Stimulated activated naive B cell treated with anti-CD40 and anti-IgM and Interleukin-4, amounts not matched to agents 10 μg/mL and 1 μg/mL and 100 μg/mL, for 72 hours (primary cell): ENCODE data around the gene XIRP2.

Experiments used
- ATAC-seq, 2 donors: fragments of 150-1000 bp; cut with Tn5 transposase; replicated peaks; 2 replicates each; pipeline ENCODE4 v1.10.0; 2021; ENCODE audit warnings: moderate library complexity in 1 of 2
- DNase-seq: peaks from one replicate; pipeline ENCODE4 v3.0.0; 2021
- H3K27ac Mint-ChIP-seq: one replicate; pipeline ENCODE4 v1.8.0; 2022; ENCODE audit warnings: mild to moderate bottlenecking, mixed read lengths
- H3K27me3 Mint-ChIP-seq, 2 donors: one replicate each; pipeline ENCODE4 v1.8.0; 2022; ENCODE audit warnings: mixed read lengths in 2 of 2
- H3K36me3 Mint-ChIP-seq, 2 donors: one replicate each; pipeline ENCODE4 v1.8.0; 2022; ENCODE audit warnings: mixed read lengths in 2 of 2, mild to moderate bottlenecking in 1 of 2
- H3K4me1 Mint-ChIP-seq, 2 donors: one replicate each; pipeline ENCODE4 v1.8.0; 2022; ENCODE audit warnings: mixed read lengths in 2 of 2, mild to moderate bottlenecking in 1 of 2
- H3K4me3 Mint-ChIP-seq, 2 donors: one replicate each; pipeline ENCODE4 v1.8.0; 2022; ENCODE audit warnings: mild to moderate bottlenecking in 2 of 2, mixed read lengths in 2 of 2, moderate library complexity in 1 of 2
- H3K9me3 Mint-ChIP-seq, 2 donors: one replicate each; pipeline ENCODE4 v1.8.0; 2022; ENCODE audit warnings: mixed read lengths in 2 of 2, mild to moderate bottlenecking in 1 of 2

Gene XIRP2

GRCh38 chr2:166888180-166888579, at the start of gene XIRP2:
Gene XIRP2 (plus strand): TSS chr2:166888480. CDS start chr2:166903483, 15,003 bp downstream.
- Mint-ChIP-seq H3K27ac (no peak within 1 kb of the TSS), H3K9me3 (peaks cover 0 to 2% of the 10 kb centered on the region in 2 donors), H3K27me3 (no peaks in the 10 kb centered on the region), H3K36me3 (no peaks in the 10 kb centered on the region), H3K4me3 (no peak within 1 kb of the TSS), H3K4me1 (no peaks in the 10 kb centered on the region)
- no peak for DNase-seq
- no peak for ATAC-seq

GRCh38 chr2:166841152-166841551, 47.1 kb upstream of the XIRP2 start:
- Mint-ChIP-seq H3K9me3 (no peaks in the 10 kb centered on the region), H3K27ac (no peak overlapping the region), H3K4me1 (no peaks in the 10 kb centered on the region), H3K27me3 (no peaks in the 10 kb centered on the region), H3K36me3 (no peaks in the 10 kb centered on the region), H3K4me3 (no peak overlapping the region)
- ATAC-seq (no peak), DNase-seq (no peak)

- H3K36me3 Mint-ChIP-seq = no peaks in the 10 kb centered on the region
- DNase-seq = no peak
- no peaks in the 10 kb centered on the region for H3K9me3 Mint-ChIP-seq
- no peak overlapping the region for H3K27ac Mint-ChIP-seq
- no peaks in the 10 kb centered on the region for H3K27me3 Mint-ChIP-seq
- no peak overlapping the region for H3K4me3 Mint-ChIP-seq
- no peaks in the 10 kb centered on the region for H3K4me1 Mint-ChIP-seq
- ATAC-seq = no peak
These were observed 46.6 kb upstream of the XIRP2 start for GRCh38 chr2:166841679-166842078.

- Mint-ChIP-seq H3K36me3 (no peaks in the 10 kb centered on the region), H3K4me1 (no peaks in the 10 kb centered on the region), H3K4me3 (no peak overlapping the region), H3K27ac (no peak overlapping the region), H3K27me3 (no peaks in the 10 kb centered on the region), H3K9me3 (peaks cover 12 to 15% of the 10 kb centered on the region in 2 donors)
- DNase-seq = no peak
- no peak for ATAC-seq
These were observed 44.2 kb upstream of the XIRP2 start for GRCh38 chr2:166844111-166844510.

GRCh38 chr2:166862468-166863132, 25.7 kb upstream of the XIRP2 start:
- H3K4me1 Mint-ChIP-seq = no peaks in the 10 kb centered on the region
- ATAC-seq = no peak
- H3K27me3 Mint-ChIP-seq = no peaks in the 10 kb centered on the region

GRCh38 chr2:166867874-166868514, 20.3 kb upstream of the XIRP2 start:
- no peak overlapping the region for H3K27ac Mint-ChIP-seq
- no peaks in the 10 kb centered on the region for H3K27me3 Mint-ChIP-seq
- H3K4me3 Mint-ChIP-seq = no peak overlapping the region
- ATAC-seq = no peak
- DNase-seq = no peak
- H3K36me3 Mint-ChIP-seq = no peaks in the 10 kb centered on the region
- H3K4me1 Mint-ChIP-seq = no peaks in the 10 kb centered on the region
- H3K9me3 Mint-ChIP-seq = no peaks in the 10 kb centered on the region

More at GRCh38 chr2:166862468-166863132, 25.7 kb upstream of the XIRP2 start:
- DNase-seq = no peak
- no peak overlapping the region for H3K27ac Mint-ChIP-seq
- no peaks in the 10 kb centered on the region for H3K36me3 Mint-ChIP-seq
- no peaks in the 10 kb centered on the region for H3K9me3 Mint-ChIP-seq
- H3K4me3 Mint-ChIP-seq = no peak overlapping the region

GRCh38 chr2:166870346-166870745, 17.9 kb upstream of the XIRP2 start:
- ATAC-seq (no peak), DNase-seq (no peak)
- H3K9me3 Mint-ChIP-seq = no peaks in the 10 kb centered on the region
- H3K4me3 Mint-ChIP-seq = no peak overlapping the region
- H3K27me3 Mint-ChIP-seq = no peaks in the 10 kb centered on the region
- no peaks in the 10 kb centered on the region for H3K36me3 Mint-ChIP-seq
- H3K27ac Mint-ChIP-seq = no peak overlapping the region
- H3K4me1 Mint-ChIP-seq = no peaks in the 10 kb centered on the region

GRCh38 chr2:166881177-166881576, 7.1 kb upstream of the XIRP2 start:
- Mint-ChIP-seq H3K27ac (no peak overlapping the region), H3K27me3 (no peaks in the 10 kb centered on the region), H3K4me1 (peaks cover 0 to 5% of the 10 kb centered on the region in 2 donors), H3K9me3 (no peaks in the 10 kb centered on the region), H3K36me3 (no peaks in the 10 kb centered on the region), H3K4me3 (no peak overlapping the region)
- DNase-seq (no peak), ATAC-seq (no peak)

GRCh38 chr2:166882851-166883250, 5.4 kb upstream of the XIRP2 start:
- DNase-seq (no peak), ATAC-seq (no peak)
- H3K9me3 Mint-ChIP-seq = no peaks in the 10 kb centered on the region
- no peak overlapping the region for H3K27ac Mint-ChIP-seq
- H3K36me3 Mint-ChIP-seq = no peaks in the 10 kb centered on the region
- H3K4me1 Mint-ChIP-seq = peaks cover 0 to 5% of the 10 kb centered on the region in 2 donors
- H3K4me3 Mint-ChIP-seq = no peak overlapping the region
- no peaks in the 10 kb centered on the region for H3K27me3 Mint-ChIP-seq

GRCh38 chr2:166891727-166892126, 3.4 kb downstream of the XIRP2 start:
- no peak for DNase-seq
- peaks cover 0 to 2% of the 10 kb centered on the region in 2 donors for H3K9me3 Mint-ChIP-seq
- no peaks in the 10 kb centered on the region for H3K36me3 Mint-ChIP-seq
- H3K27ac Mint-ChIP-seq = no peak overlapping the region
- no peaks in the 10 kb centered on the region for H3K27me3 Mint-ChIP-seq
- H3K4me1 Mint-ChIP-seq = no peaks in the 10 kb centered on the region
- no peak overlapping the region for H3K4me3 Mint-ChIP-seq
- ATAC-seq = no peak

- no peak for DNase-seq
- ATAC-seq = no peak
- Mint-ChIP-seq H3K27ac (no peak overlapping the region), H3K4me1 (no peaks in the 10 kb centered on the region), H3K9me3 (peaks cover 0 to 2% of the 10 kb centered on the region in 2 donors), H3K4me3 (no peak overlapping the region), H3K36me3 (no peaks in the 10 kb centered on the region), H3K27me3 (no peaks in the 10 kb centered on the region)
These were observed 4.1 kb downstream of the XIRP2 start for GRCh38 chr2:166892397-166892796.

GRCh38 chr2:166895243-166895642, 7.0 kb downstream of the XIRP2 start:
- H3K36me3 Mint-ChIP-seq = no peaks in the 10 kb centered on the region
- no peaks in the 10 kb centered on the region for H3K9me3 Mint-ChIP-seq
- no peak for DNase-seq
- H3K27ac Mint-ChIP-seq = no peak overlapping the region
- no peak overlapping the region for H3K4me3 Mint-ChIP-seq
- H3K4me1 Mint-ChIP-seq = no peaks in the 10 kb centered on the region
- no peaks in the 10 kb centered on the region for H3K27me3 Mint-ChIP-seq
- no peak for ATAC-seq

- Mint-ChIP-seq H3K4me1 (no peaks in the 10 kb centered on the region), H3K4me3 (no peak overlapping the region), H3K27ac (no peak overlapping the region), H3K9me3 (no peaks in the 10 kb centered on the region), H3K27me3 (no peaks in the 10 kb centered on the region), H3K36me3 (no peaks in the 10 kb centered on the region)
- DNase-seq = no peak
- no peak for ATAC-seq
These were observed 9.4 kb downstream of the XIRP2 start for GRCh38 chr2:166897666-166898065.

- ATAC-seq (no peak), DNase-seq (no peak)
- Mint-ChIP-seq H3K36me3 (no peaks in the 10 kb centered on the region), H3K9me3 (no peaks in the 10 kb centered on the region), H3K4me3 (no peak overlapping the region), H3K27ac (no peak overlapping the region), H3K27me3 (no peaks in the 10 kb centered on the region), H3K4me1 (no peaks in the 10 kb centered on the region)
These were observed 11.4 kb downstream of the XIRP2 start for GRCh38 chr2:166899676-166900075.

- no peak overlapping the region for H3K4me3 Mint-ChIP-seq
- no peaks in the 10 kb centered on the region for H3K27me3 Mint-ChIP-seq
- no peaks in the 10 kb centered on the region for H3K4me1 Mint-ChIP-seq
- H3K9me3 Mint-ChIP-seq = no peaks in the 10 kb centered on the region
- no peak overlapping the region for H3K27ac Mint-ChIP-seq
- no peak for ATAC-seq
- no peaks in the 10 kb centered on the region for H3K36me3 Mint-ChIP-seq
- DNase-seq = no peak
These were observed 12.4 kb downstream of the XIRP2 start for GRCh38 chr2:166900700-166901099.
